NCI-H128 (cell line): Measurements from ENCODE around the gene TMEM201.
"Not testable (repeated sequence)": the region's sequence is repeated elsewhere in the genome, so short reads cannot be mapped to it uniquely, and the experiment has no call there.

Experiments
- DNase-seq: peaks from one replicate; lab custom pipeline; 2025; ENCODE audit not compliant: unreplicated experiment; lab: John Stamatoyannopoulos, UW

Gene TMEM201

GRCh38 chr1:9588551-9589143, at the start of gene TMEM201:
Gene TMEM201, plus strand, starts transcription at chr1:9588911. Its CDS starts 20 bp downstream, at chr1:9588931.
- DNase-seq: peak; percentile 94

GRCh38 chr1:9539165-9539828, 49.4 kb upstream of the TMEM201 start, which contains the start of gene SLC25A33:
Gene SLC25A33, plus strand, starts transcription at chr1:9539465. Its CDS starts 227 bp downstream, at chr1:9539692.
- peak; percentile 96 for DNase-seq

- DNase-seq: no peak
Observed at GRCh38 chr1:9539829-9540550, 48.7 kb upstream of the TMEM201 start.

DNA sequence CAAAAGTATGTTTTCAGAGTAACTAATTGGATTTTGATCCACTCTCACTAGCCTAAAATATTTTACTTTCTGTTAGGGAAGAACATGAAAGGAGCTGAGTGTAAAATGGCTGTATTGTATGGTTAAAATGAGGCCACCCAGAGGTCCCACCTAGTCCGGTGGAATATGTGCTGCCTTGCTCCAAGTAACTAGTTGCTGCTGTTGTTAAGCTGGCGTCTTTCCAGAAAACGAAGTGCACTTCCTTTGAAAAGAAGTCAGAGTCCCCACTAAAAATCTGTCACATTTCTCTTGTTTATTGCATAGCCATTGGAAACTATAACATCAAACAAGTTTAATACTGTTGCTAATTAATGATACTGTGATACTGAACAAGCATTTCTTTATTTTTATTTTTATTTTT, 46.3 kb upstream of the TMEM201 start:
- no peak for DNase-seq

GRCh38 chr1:9544926-9545325, 43.8 kb upstream of the TMEM201 start:
- DNase-seq: no peak

- no peak for DNase-seq
Observed at GRCh38 chr1:9549955-9550546, 38.7 kb upstream of the TMEM201 start.

DNA sequence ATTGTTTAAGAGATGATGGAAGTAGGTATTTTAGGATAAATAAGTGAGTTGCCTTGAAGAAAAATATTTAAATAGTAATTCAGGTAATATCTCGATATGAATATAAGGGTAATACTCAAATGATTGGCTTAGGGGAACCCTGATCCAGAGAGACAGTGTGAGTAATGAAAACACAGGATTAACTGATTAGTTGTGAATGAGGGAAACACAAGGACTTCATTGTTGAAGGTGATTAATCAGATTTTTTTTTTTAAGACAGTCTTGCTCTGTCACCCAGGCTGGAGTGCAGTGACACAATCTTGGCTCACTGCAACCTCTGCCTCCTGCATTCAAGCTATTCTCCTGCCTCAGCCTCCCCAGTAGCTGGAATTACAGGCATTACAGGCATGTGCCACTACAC, 36.7 kb upstream of the TMEM201 start:
- DNase-seq: no peak

- no peak for DNase-seq
Observed at GRCh38 chr1:9553736-9554144, 35.0 kb upstream of the TMEM201 start.

- DNase-seq: no peak
Observed at GRCh38 chr1:9555942-9556341, 32.8 kb upstream of the TMEM201 start.

DNA sequence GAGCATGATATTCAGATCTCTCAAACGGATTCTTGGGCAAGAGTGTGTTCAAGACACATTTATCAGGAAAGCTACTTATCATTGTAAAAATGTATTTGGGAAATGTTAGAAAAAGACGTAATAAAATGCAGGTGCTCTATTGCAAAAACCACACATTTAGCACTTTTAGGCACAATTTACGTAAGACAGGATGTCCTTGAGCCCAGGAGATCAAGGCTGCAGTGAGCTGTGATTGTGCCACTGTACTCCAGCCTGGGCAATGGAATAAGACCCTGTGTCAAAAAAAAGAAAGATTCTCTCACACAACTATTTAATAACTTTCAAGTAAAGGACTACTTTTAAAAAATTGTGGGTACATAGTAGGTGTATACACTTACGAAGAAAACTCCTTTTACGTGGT, 31.1 kb upstream of the TMEM201 start:
- DNase-seq: no peak

DNA sequence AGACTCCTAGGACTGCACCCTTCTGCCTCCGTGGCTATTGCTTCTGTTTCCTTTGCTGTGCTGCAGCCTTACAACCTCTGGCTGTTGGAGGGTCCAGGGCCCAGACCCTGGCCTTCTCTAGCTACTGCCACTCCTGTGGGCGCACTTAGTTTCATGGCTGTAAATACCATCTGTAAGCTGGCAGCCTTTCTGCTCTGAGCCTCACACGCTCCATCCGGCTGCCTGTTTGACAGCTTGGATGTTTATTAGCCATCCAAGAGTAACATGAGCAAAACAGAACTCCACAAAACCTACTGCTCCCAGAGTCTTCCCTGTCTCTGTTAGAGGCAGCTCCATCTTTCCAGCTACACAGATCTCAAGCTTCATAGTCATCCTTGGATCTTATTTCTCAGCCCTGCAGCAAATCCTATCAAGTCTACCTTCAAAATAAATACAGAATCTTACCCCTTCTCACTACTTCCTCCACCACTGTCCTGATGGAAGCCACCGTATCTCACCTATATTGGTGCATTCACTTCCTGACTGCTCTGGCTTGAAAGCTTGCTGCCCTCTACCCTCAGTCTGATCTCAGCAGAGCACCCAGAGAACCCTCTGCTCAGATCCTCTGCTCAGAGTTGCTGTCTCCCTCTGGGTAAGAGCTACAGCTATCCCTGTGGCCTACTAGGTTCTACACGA, 30.3 kb upstream of the TMEM201 start:
- DNase-seq: no peak

- no peak for DNase-seq
Observed at GRCh38 chr1:9558946-9559545, 29.7 kb upstream of the TMEM201 start.

DNA sequence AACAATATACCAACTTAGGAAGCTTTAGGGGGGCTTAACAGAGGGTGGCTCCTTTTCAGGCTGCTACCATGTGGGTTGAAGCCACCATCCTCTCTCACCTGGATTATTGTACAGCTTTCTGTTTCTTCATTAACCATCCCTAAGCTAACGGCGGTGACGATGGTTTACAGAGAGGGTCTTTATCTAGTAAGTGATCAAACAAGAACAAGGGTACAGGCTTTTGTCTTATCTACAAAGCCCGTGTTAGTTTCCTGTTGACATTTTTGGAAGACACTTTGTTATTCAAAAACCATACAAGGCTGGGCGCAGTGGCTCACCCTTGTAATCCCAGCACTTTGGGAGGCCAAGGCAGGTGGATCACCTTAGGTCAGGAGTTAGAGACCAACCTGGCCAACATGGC, 29.0 kb upstream of the TMEM201 start:
- no peak for DNase-seq

GRCh38 chr1:9560090-9560489, 28.6 kb upstream of the TMEM201 start:
- not testable (repeated sequence) for DNase-seq

DNA sequence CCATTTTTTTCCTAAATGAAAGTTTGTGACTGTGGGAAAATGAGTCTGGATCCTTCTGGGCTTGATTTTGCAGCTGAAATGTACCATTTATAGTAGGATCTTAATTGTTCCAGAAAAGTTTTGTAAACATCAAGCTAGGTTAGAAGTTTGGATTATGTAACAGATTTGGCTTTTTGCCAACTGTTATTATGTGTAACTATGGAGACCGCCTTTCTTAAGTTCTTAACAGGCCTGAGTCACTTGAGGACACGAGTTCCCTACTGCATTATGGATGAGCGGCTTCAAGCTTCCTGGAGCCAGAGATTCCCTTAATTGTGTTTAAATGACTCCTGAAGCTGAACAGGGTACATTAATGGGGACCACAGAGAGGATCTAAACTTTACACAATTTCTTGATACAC, 27.3 kb upstream of the TMEM201 start:
- DNase-seq: peak; percentile 77

DNA sequence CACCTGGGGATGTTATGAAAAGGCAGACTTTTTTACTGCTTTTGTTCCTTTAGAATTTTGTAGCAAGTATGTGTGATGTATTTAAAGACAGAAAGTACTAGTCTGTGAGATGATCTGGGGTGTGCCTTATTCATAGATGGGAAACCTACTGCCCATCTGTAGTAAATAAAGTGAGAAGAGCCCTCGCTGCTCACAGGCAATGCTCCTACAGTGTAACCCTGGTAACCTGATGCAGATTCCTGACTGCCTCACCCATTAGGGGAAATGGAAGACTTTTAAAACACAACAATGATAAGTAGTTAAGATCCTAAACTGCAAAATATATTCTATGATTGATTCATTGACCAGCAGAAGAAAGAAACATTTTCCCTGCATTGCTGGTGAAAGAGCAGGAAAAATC, 19.4 kb upstream of the TMEM201 start:
- no peak for DNase-seq

- DNase-seq: not testable (repeated sequence)
Observed at GRCh38 chr1:9570886-9571529, 17.7 kb upstream of the TMEM201 start.

- no peak for DNase-seq
Observed at GRCh38 chr1:9573723-9574122, 15.0 kb upstream of the TMEM201 start.

DNA sequence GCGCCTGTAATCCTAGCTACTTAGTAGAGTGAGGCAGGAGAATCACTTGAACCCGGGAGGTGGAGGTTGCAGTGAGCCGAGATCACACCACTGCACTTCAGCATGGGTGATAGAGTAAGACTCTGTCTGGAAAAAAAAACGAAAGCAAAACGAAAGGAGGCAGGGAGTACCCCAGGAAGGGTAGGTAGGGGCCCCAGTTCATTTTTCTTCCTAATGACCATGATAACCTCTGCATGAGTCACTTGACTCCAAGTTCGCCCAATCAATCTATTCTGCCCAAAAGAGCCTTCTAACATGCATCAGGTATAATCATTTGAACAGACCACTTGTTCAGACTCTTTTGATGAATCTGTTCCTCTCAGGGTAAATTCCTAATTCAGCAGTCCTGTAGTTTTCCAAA, 13.2 kb upstream of the TMEM201 start:
- no peak for DNase-seq

DNA sequence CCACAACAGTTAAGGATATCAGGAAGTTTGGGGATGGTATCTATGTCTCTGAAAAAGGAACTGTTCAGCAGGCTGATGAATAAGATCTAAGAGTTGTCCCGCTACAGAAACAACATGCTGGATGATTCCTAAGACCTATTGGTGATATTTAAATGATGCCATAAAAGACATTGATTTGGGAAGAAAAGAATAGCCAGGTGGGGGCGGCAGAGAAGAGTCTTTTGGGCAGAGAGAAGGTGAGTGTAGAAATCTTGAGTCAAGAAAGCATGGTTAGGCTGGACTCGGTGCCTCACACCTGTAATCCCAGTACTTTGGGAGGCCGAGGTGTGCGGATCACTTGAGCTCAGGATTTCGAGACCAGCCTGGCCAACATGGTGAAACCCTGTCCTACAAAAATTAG, 11.8 kb upstream of the TMEM201 start:
- no peak for DNase-seq
